ENCODE results near the gene MSH5.

The MSH5 gene

DNA sequence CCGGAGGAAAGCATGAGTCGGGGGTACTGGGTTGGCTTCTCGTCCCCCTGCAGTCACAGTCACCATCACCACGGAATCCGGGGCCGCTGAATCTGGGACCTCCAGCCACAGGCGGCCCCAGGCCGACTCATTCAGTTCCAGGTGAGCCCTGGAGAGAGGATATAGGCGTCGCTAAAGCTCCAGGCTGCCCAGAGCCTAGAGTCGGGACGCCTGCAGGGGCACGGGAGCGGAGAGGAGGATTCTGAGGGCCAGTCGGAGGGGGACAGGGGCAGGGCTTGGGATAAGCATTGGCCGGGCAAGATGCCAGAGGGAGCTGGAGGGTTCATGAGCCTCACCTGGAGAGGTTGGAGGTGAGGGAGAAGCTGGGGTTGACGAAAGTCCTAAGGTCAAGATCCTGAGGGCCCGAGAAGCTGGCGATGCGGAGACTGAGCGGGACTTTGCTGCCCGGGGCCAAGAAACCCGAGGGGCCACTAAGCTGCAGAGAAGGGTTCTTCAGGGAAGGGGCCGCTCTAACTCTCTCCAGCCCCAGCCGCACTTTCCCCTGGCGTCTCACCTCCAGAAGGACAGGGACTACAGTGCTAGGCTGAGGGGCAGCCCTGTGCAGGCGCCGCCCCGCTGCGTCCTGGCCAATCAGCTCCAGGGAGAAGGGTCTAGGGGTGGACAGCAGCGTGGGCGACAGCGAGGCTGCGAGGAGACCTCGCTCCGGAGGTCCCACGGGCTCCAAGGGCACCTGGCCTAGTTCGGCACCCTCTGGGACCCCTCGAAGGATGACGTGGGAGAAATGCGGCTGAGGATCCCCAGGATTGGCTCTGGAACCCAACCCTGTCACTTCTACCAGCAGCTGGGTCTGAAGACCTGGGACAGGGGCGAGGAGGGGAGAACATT lies 26.3 kb downstream of the MSH5 start:
- TF ChIP-seq EZH2phosphoT487 (conservative IDR thresholded peaks at IDR 0.05; ENCODE audit: low read length) = no peak
- TF ChIP-seq, protein P1, sequence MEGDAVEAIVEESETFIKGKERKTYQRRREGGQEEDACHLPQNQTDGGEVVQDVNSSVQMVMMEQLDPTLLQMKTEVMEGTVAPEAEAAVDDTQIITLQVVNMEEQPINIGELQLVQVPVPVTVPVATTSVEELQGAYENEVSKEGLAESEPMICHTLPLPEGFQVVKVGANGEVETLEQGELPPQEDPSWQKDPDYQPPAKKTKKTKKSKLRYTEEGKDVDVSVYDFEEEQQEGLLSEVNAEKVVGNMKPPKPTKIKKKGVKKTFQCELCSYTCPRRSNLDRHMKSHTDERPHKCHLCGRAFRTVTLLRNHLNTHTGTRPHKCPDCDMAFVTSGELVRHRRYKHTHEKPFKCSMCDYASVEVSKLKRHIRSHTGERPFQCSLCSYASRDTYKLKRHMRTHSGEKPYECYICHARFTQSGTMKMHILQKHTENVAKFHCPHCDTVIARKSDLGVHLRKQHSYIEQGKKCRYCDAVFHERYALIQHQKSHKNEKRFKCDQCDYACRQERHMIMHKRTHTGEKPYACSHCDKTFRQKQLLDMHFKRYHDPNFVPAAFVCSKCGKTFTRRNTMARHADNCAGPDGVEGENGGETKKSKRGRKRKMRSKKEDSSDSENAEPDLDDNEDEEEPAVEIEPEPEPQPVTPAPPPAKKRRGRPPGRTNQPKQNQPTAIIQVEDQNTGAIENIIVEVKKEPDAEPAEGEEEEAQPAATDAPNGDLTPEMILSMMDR (IDR thresholded peaks at IDR 0.05; ENCODE audit: insufficient read depth, low read length, poor library complexity, severe bottlenecking) = no peak
- H3K27ac ChIP-seq (ENCODE audit: low read depth, low read length) = no peak overlapping the region
- no peak overlapping the region for H3K4me3 ChIP-seq (ENCODE audit: insufficient read depth, low read length, poor library complexity, severe bottlenecking)
- no peaks in the 10 kb centered on the region for H4K20me1 ChIP-seq (ENCODE audit: low read depth, low read length)
- no peaks in the 10 kb centered on the region for H3K9me2 ChIP-seq (replicated peaks; ENCODE audit: insufficient read depth, low read length)
- H3K36me3 ChIP-seq (ENCODE audit: low read length) = peaks cover 6% of the 10 kb centered on the region; the same call in 1 of the 2 replicates
- H3K79me2 ChIP-seq (ENCODE audit: insufficient read depth, low read length) = no peaks in the 10 kb centered on the region
- no peak overlapping the region for H3K9ac ChIP-seq (ENCODE audit: low read length)
- no peak overlapping the region for H2AFZ ChIP-seq (ENCODE audit: low read depth, low read length, severe bottlenecking)
- H3K4me2 ChIP-seq (ENCODE audit: low read depth, low read length, poor library complexity, severe bottlenecking) = no peak overlapping the region
- H3K27me3 ChIP-seq (ENCODE audit: low read length) = no peaks in the 10 kb centered on the region
- H3F3A ChIP-seq (ENCODE audit: insufficient read depth) = peaks cover 8% of the 10 kb centered on the region
- H3K9me3 ChIP-seq (ENCODE audit: insufficient read depth, low read length) = no peaks in the 10 kb centered on the region

GRCh38 chr6:31767096-31767645 lies 27.4 kb downstream of the MSH5 start:
- Histone ChIP-seq H3K36me3 (ENCODE audit: low read length) (peaks cover 5% of the 10 kb centered on the region; the same call in 1 of the 2 replicates), H3F3A (ENCODE audit: insufficient read depth) (peaks cover 8% of the 10 kb centered on the region), H4K20me1 (ENCODE audit: low read depth, low read length) (no peaks in the 10 kb centered on the region), H3K4me2 (ENCODE audit: low read depth, low read length, poor library complexity, severe bottlenecking) (no peak overlapping the region), H3K4me3 (ENCODE audit: insufficient read depth, low read length, poor library complexity, severe bottlenecking) (no peak overlapping the region), H3K9ac (ENCODE audit: low read length) (no peak overlapping the region), H3K9me3 (ENCODE audit: insufficient read depth, low read length) (no peaks in the 10 kb centered on the region), H2AFZ (ENCODE audit: low read depth, low read length, severe bottlenecking) (no peak overlapping the region), H3K9me2 (replicated peaks; ENCODE audit: insufficient read depth, low read length) (no peaks in the 10 kb centered on the region), H3K27me3 (ENCODE audit: low read length) (no peaks in the 10 kb centered on the region), H3K27ac (ENCODE audit: low read depth, low read length) (no peak overlapping the region), H3K79me2 (ENCODE audit: insufficient read depth, low read length) (no peaks in the 10 kb centered on the region)
- TF ChIP-seq, protein P1 (IDR thresholded peaks at IDR 0.05; ENCODE audit: insufficient read depth, low read length, poor library complexity, severe bottlenecking) = no peak
- TF ChIP-seq EZH2phosphoT487 (conservative IDR thresholded peaks at IDR 0.05; ENCODE audit: low read length) = no peak

- no peak overlapping the region for H3K9ac ChIP-seq (ENCODE audit: low read length)
- no peak overlapping the region for H3K4me3 ChIP-seq (ENCODE audit: insufficient read depth, low read length, poor library complexity, severe bottlenecking)
- no peaks in the 10 kb centered on the region for H3K36me3 ChIP-seq (ENCODE audit: low read length)
- no peak overlapping the region for H2AFZ ChIP-seq (ENCODE audit: low read depth, low read length, severe bottlenecking)
- no peaks in the 10 kb centered on the region for H4K20me1 ChIP-seq (ENCODE audit: low read depth, low read length)
- TF ChIP-seq, protein P1 (IDR thresholded peaks at IDR 0.05; ENCODE audit: insufficient read depth, low read length, poor library complexity, severe bottlenecking) = no peak
- no peak for TF ChIP-seq EZH2phosphoT487 (conservative IDR thresholded peaks at IDR 0.05; ENCODE audit: low read length)
- no peak overlapping the region for H3K27ac ChIP-seq (ENCODE audit: low read depth, low read length)
- no peaks in the 10 kb centered on the region for H3K9me3 ChIP-seq (ENCODE audit: insufficient read depth, low read length)
- no peaks in the 10 kb centered on the region for H3K27me3 ChIP-seq (ENCODE audit: low read length)
- H3F3A ChIP-seq (ENCODE audit: insufficient read depth) = peaks cover 8% of the 10 kb centered on the region
- no peak overlapping the region for H3K4me2 ChIP-seq (ENCODE audit: low read depth, low read length, poor library complexity, severe bottlenecking)
- H3K9me2 ChIP-seq (replicated peaks; ENCODE audit: insufficient read depth, low read length) = no peaks in the 10 kb centered on the region
- H3K79me2 ChIP-seq (ENCODE audit: insufficient read depth, low read length) = no peaks in the 10 kb centered on the region
Observed at GRCh38 chr6:31768363-31769257, 28.8 kb downstream of the MSH5 start.

All from SU-DHL-6 (cell line).